ENCODE results near the gene ATP4A.

The ATP4A gene

GRCh38 chr19:35587321-35587720 lies 23.9 kb upstream of the ATP4A start:
- Histone ChIP-seq H3K9me3 (ENCODE audit: control insufficient read depth, insufficient read depth, low read length) (no peaks in the 10 kb centered on the region), H3K36me3 (ENCODE audit: insufficient read depth, low read length) (no peaks in the 10 kb centered on the region), H3K9ac (ENCODE audit: low read depth, low read length) (no peak overlapping the region), H3K4me1 (ENCODE audit: insufficient read depth, low read length) (no peaks in the 10 kb centered on the region)

GRCh38 chr19:35585848-35586247 lies 22.4 kb upstream of the ATP4A start, which contains the start of gene PMIS2:
Gene PMIS2, plus strand, starts transcription at chr19:35586173. Its CDS starts 87 bp downstream, at chr19:35586260.
- H3K4me1 ChIP-seq (ENCODE audit: insufficient read depth, low read length) = no peaks in the 10 kb centered on the region
- no peaks in the 10 kb centered on the region for H3K9me3 ChIP-seq (ENCODE audit: control insufficient read depth, insufficient read depth, low read length)
- H3K9ac ChIP-seq (ENCODE audit: low read depth, low read length) = no peak within 1 kb of the TSS; the same call in 1 of the 2 replicates
- H3K36me3 ChIP-seq (ENCODE audit: insufficient read depth, low read length) = no peaks in the 10 kb centered on the region

- no peak overlapping the region for H3K9ac ChIP-seq (ENCODE audit: low read depth, low read length)
- H3K36me3 ChIP-seq (ENCODE audit: insufficient read depth, low read length) = no peaks in the 10 kb centered on the region
- H3K9me3 ChIP-seq (ENCODE audit: control insufficient read depth, insufficient read depth, low read length) = no peaks in the 10 kb centered on the region
- H3K4me1 ChIP-seq (ENCODE audit: insufficient read depth, low read length) = no peaks in the 10 kb centered on the region
These were observed 19.3 kb upstream of the ATP4A start for GRCh38 chr19:35582760-35583159.

GRCh38 chr19:35578707-35579106 lies 15.2 kb upstream of the ATP4A start:
- H3K9ac ChIP-seq (ENCODE audit: low read depth, low read length) = no peak overlapping the region
- H3K4me1 ChIP-seq (ENCODE audit: insufficient read depth, low read length) = no peaks in the 10 kb centered on the region
- peaks cover 2% of the 10 kb centered on the region; the same call in 1 of the 2 replicates for H3K9me3 ChIP-seq (ENCODE audit: control insufficient read depth, insufficient read depth, low read length)
- H3K36me3 ChIP-seq (ENCODE audit: insufficient read depth, low read length) = no peaks in the 10 kb centered on the region

- H3K4me1 ChIP-seq (ENCODE audit: insufficient read depth, low read length) = no peaks in the 10 kb centered on the region
- no peaks in the 10 kb centered on the region for H3K36me3 ChIP-seq (ENCODE audit: insufficient read depth, low read length)
- H3K9me3 ChIP-seq (ENCODE audit: control insufficient read depth, insufficient read depth, low read length) = peaks cover 2% of the 10 kb centered on the region; the same call in 1 of the 2 replicates
- no peak overlapping the region for H3K9ac ChIP-seq (ENCODE audit: low read depth, low read length)
These were observed 14.5 kb upstream of the ATP4A start for GRCh38 chr19:35577918-35578317.

- no peaks in the 10 kb centered on the region for H3K4me1 ChIP-seq (ENCODE audit: insufficient read depth, low read length)
- no peak overlapping the region for H3K9ac ChIP-seq (ENCODE audit: low read depth, low read length)
These were observed 8.0 kb upstream of the ATP4A start for GRCh38 chr19:35571406-35571965.

GRCh38 chr19:35569281-35569781 lies 5.9 kb upstream of the ATP4A start:
- H3K9ac ChIP-seq (ENCODE audit: low read depth, low read length) = no peak overlapping the region
- no peaks in the 10 kb centered on the region for H3K4me1 ChIP-seq (ENCODE audit: insufficient read depth, low read length)
- no peaks in the 10 kb centered on the region for H3K36me3 ChIP-seq (ENCODE audit: insufficient read depth, low read length)

More at GRCh38 chr19:35571406-35571965, 8.0 kb upstream of the ATP4A start:
- Histone ChIP-seq H3K36me3 (ENCODE audit: insufficient read depth, low read length) (no peaks in the 10 kb centered on the region), H3K9me3 (ENCODE audit: control insufficient read depth, insufficient read depth, low read length) (peaks cover 2% of the 10 kb centered on the region; the same call in 1 of the 2 replicates)

GRCh38 chr19:35566738-35567137 lies 3.3 kb upstream of the ATP4A start:
- Histone ChIP-seq H3K4me1 (ENCODE audit: insufficient read depth, low read length) (no peaks in the 10 kb centered on the region), H3K36me3 (ENCODE audit: insufficient read depth, low read length) (no peaks in the 10 kb centered on the region), H3K9ac (ENCODE audit: low read depth, low read length) (no peak overlapping the region), H3K9me3 (ENCODE audit: control insufficient read depth, insufficient read depth, low read length) (no peaks in the 10 kb centered on the region)

More at GRCh38 chr19:35569281-35569781, 5.9 kb upstream of the ATP4A start:
- H3K9me3 ChIP-seq (ENCODE audit: control insufficient read depth, insufficient read depth, low read length) = no peaks in the 10 kb centered on the region

- Histone ChIP-seq H3K4me1 (ENCODE audit: insufficient read depth, low read length) (no peaks in the 10 kb centered on the region), H3K36me3 (ENCODE audit: insufficient read depth, low read length) (no peaks in the 10 kb centered on the region), H3K9ac (ENCODE audit: low read depth, low read length) (no peak overlapping the region), H3K9me3 (ENCODE audit: control insufficient read depth, insufficient read depth, low read length) (no peaks in the 10 kb centered on the region)
These were observed 1.8 kb upstream of the ATP4A start for GRCh38 chr19:35565016-35565856.

GRCh38 chr19:35562776-35563175 lies 682 bp downstream of the ATP4A start:
- Histone ChIP-seq H3K9me3 (ENCODE audit: control insufficient read depth, insufficient read depth, low read length) (no peaks in the 10 kb centered on the region), H3K36me3 (ENCODE audit: insufficient read depth, low read length) (no peaks in the 10 kb centered on the region), H3K4me1 (ENCODE audit: insufficient read depth, low read length) (no peaks in the 10 kb centered on the region)

GRCh38 chr19:35562336-35562735 lies 1.1 kb downstream of the ATP4A start:
- Histone ChIP-seq H3K9ac (ENCODE audit: low read depth, low read length) (no peak overlapping the region), H3K36me3 (ENCODE audit: insufficient read depth, low read length) (no peaks in the 10 kb centered on the region), H3K4me1 (ENCODE audit: insufficient read depth, low read length) (no peaks in the 10 kb centered on the region), H3K9me3 (ENCODE audit: control insufficient read depth, insufficient read depth, low read length) (no peaks in the 10 kb centered on the region)

More at GRCh38 chr19:35562776-35563175, 682 bp downstream of the ATP4A start:
- no peak overlapping the region for H3K9ac ChIP-seq (ENCODE audit: low read depth, low read length)

- H3K9ac ChIP-seq (ENCODE audit: low read depth, low read length) = no peak overlapping the region
- H3K9me3 ChIP-seq (ENCODE audit: control insufficient read depth, insufficient read depth, low read length) = no peaks in the 10 kb centered on the region
- no peaks in the 10 kb centered on the region for H3K4me1 ChIP-seq (ENCODE audit: insufficient read depth, low read length)
- no peaks in the 10 kb centered on the region for H3K36me3 ChIP-seq (ENCODE audit: insufficient read depth, low read length)
These were observed 2.0 kb downstream of the ATP4A start for GRCh38 chr19:35561436-35561835.

GRCh38 chr19:35560677-35561076 lies 2.8 kb downstream of the ATP4A start:
- Histone ChIP-seq H3K9ac (ENCODE audit: low read depth, low read length) (no peak overlapping the region), H3K36me3 (ENCODE audit: insufficient read depth, low read length) (no peaks in the 10 kb centered on the region), H3K4me1 (ENCODE audit: insufficient read depth, low read length) (no peaks in the 10 kb centered on the region), H3K9me3 (ENCODE audit: control insufficient read depth, insufficient read depth, low read length) (no peaks in the 10 kb centered on the region)

GRCh38 chr19:35560271-35560670 lies 3.2 kb downstream of the ATP4A start:
- H3K4me1 ChIP-seq (ENCODE audit: insufficient read depth, low read length) = no peaks in the 10 kb centered on the region
- no peaks in the 10 kb centered on the region for H3K9me3 ChIP-seq (ENCODE audit: control insufficient read depth, insufficient read depth, low read length)
- no peaks in the 10 kb centered on the region for H3K36me3 ChIP-seq (ENCODE audit: insufficient read depth, low read length)
- H3K9ac ChIP-seq (ENCODE audit: low read depth, low read length) = no peak overlapping the region

- no peaks in the 10 kb centered on the region for H3K4me1 ChIP-seq (ENCODE audit: insufficient read depth, low read length)
- no peak overlapping the region for H3K9ac ChIP-seq (ENCODE audit: low read depth, low read length)
- no peaks in the 10 kb centered on the region for H3K36me3 ChIP-seq (ENCODE audit: insufficient read depth, low read length)
- H3K9me3 ChIP-seq (ENCODE audit: control insufficient read depth, insufficient read depth, low read length) = no peaks in the 10 kb centered on the region
These were observed 3.7 kb downstream of the ATP4A start for GRCh38 chr19:35559781-35560180.
